K562 (cell line): ENCODE data around the gene ICAM2. TPM values are rescaled to one million over a fixed set of nuclear protein-coding genes. Genes with fewer than 3 reads are reported as not detected.
A peak's percentile ranks its signal among the peaks of the same experiment; 100 is the strongest.

Experiments used
- BCOR ChIP-seq: fragments of 450-650 bp; IDR thresholded peaks from 2 replicates; pipeline ENCODE4 v1.6.1; 2016
- CREM ChIP-seq: IDR thresholded peaks from 2 replicates; pipeline ENCODE4 v1.6.1; 2014; ENCODE audit warnings: antibody characterized with exemption, low read depth
- FOXM1 ChIP-seq, 2 experiments: fragments of 450-650 bp in 1 of 2; sonication (generic) in 1 of 2; formaldehyde crosslinking in 1 of 2; IDR thresholded peaks; 2 replicates each; pipeline versions ENCODE4 v1.6.1 to v1.9.0; 2017 to 2022; ENCODE audit warnings: low read depth in 2 of 2, mild to moderate bottlenecking in 2 of 2, missing genetic modification reagents in 1 of 2, moderate library complexity in 1 of 2
- KHSRP ChIP-seq: fragments of 450-650 bp; IDR thresholded peaks from 2 replicates; pipeline ENCODE4 v1.6.1; 2017
- KLF16 ChIP-seq: IDR thresholded peaks from 2 replicates; pipeline ENCODE4 v1.6.1; 2016; ENCODE audit warnings: antibody characterized with exemption
- MBD2 ChIP-seq: sonication (generic); IDR thresholded peaks from 2 replicates; pipeline ENCODE4 v1.6.1; 2016; ENCODE audit warnings: low read depth, borderline replicate concordance
- MCM7 ChIP-seq, 2 experiments: fragments of 450-650 bp; IDR thresholded peaks; 2 replicates each; pipeline ENCODE4 v1.6.1; 2016 to 2018
- MEF2D ChIP-seq: conservative IDR thresholded peaks from 2 replicates; pipeline ENCODE4 v1.6.1; 2016; ENCODE audit warnings: low read depth, missing genetic modification characterization, missing compliant biosample characterization
- MTA3 ChIP-seq: fragments of 450-650 bp; formaldehyde crosslinking; IDR thresholded peaks from 2 replicates; pipeline ENCODE4 v1.6.1; 2017; ENCODE audit warnings: mild to moderate bottlenecking, borderline replicate concordance
- NCOA1 ChIP-seq: fragments of 450-650 bp; IDR thresholded peaks from 2 replicates; pipeline ENCODE4 v1.6.1; 2016; ENCODE audit warnings: low read depth
- NFRKB ChIP-seq: fragments of 450-650 bp; IDR thresholded peaks from 2 replicates; pipeline ENCODE4 v1.6.1; 2016; ENCODE audit warnings: low read depth
- PML ChIP-seq: IDR thresholded peaks from 2 replicates; pipeline ENCODE4 v1.6.1; 2012; ENCODE audit warnings: low read length, inconsistent platforms
- RB1 ChIP-seq: fragments of 450-650 bp; IDR thresholded peaks from 2 replicates; pipeline ENCODE4 v1.6.1; 2017; ENCODE audit warnings: low read depth, mild to moderate bottlenecking
- SAP30 ChIP-seq: fragments of 200-600 bp; sonication (generic); IDR thresholded peaks from 2 replicates; pipeline ENCODE4 v1.6.1; 2012; ENCODE audit warnings: borderline replicate concordance, low read depth, mild to moderate bottlenecking, moderate library complexity, low read length, control low read depth, inconsistent platforms; ENCODE audit not compliant: insufficient read depth, poor library complexity, severe bottlenecking
- SUPT5H ChIP-seq: fragments of 450-650 bp; IDR thresholded peaks from 2 replicates; pipeline ENCODE4 v1.6.1; 2016
- TAL1 ChIP-seq: fragments of 450-650 bp; IDR thresholded peaks from 2 replicates; pipeline ENCODE4 v1.6.1; 2016; ENCODE audit warnings: mild to moderate bottlenecking
- TBL1XR1 ChIP-seq, 2 experiments: IDR thresholded peaks; 2 replicates each; pipeline ENCODE4 v1.6.1; 2012; ENCODE audit warnings: improper control_type of control experiment in 2 of 2, low read length in 2 of 2, mild to moderate bottlenecking in 1 of 2
- ZBED1 ChIP-seq: IDR thresholded peaks from 2 replicates; pipeline ENCODE4 v1.6.1; 2014
- ZEB2 ChIP-seq: fragments of 450-650 bp; IDR thresholded peaks from 2 replicates; pipeline ENCODE4 v1.6.1; 2016
- ZNF175 ChIP-seq: fragments of 200-800 bp; sonication (Bioruptor generic); IDR thresholded peaks from 2 replicates; pipeline ENCODE4 v1.6.1; 2016; ENCODE audit warnings: low read depth, mild to moderate bottlenecking, missing genetic modification characterization, missing compliant biosample characterization
- ZNF232 ChIP-seq: sonication (generic); formaldehyde crosslinking; IDR thresholded peaks from 2 replicates; pipeline ENCODE4 v1.8.0; 2022; ENCODE audit warnings: mild to moderate bottlenecking, missing genetic modification reagents
- ZNF263 ChIP-seq: sonication (generic); formaldehyde crosslinking; IDR thresholded peaks from 2 replicates; pipeline ENCODE4 v1.8.0; 2022; ENCODE audit warnings: mild to moderate bottlenecking, missing genetic modification reagents, borderline replicate concordance
- polyA plus RNA-seq, 8 experiments: library from polyadenylated mRNA; depleted of rRNA in 4 of 8; stranded (reverse) in 5 of 8; unstranded in 3 of 8; fragments of >200 nt; fragmentation: Nextera tagmentation in 2 of 8; fragmentation: Illumina TruSeq in 1 of 8; extraction: Ambion mirVana in 2 of 8; extraction: Trizol in 1 of 8; gene quantifications; 2 replicates each; pipeline versions ENCODE4 v1.2.1 to v1.2.3, GENCODE V29; 2011 to 2014; ENCODE audit warnings: inconsistent platforms in 1 of 8, missing spikeins in 1 of 8
- total RNA-seq, 7 experiments: library from RNA; depleted of rRNA in 6 of 7; stranded (reverse); fragments of >200 nt in 6 of 7; fragmentation: Illumina TruSeq in 2 of 7; extraction: Trizol in 2 of 7; gene quantifications; 2 replicates each; pipeline versions ENCODE4 v1.2.1 to v1.2.3, GENCODE V29; 2011 to 2021; ENCODE audit warnings: low replicate concordance in 1 of 7
- TF ChIP-seq, protein P1 (sequence below), 2 experiments: fragments of 150-350 bp in 1 of 2; IDR thresholded peaks; 2 replicates each; pipeline ENCODE4 v1.6.1; 2012 to 2016; ENCODE audit warnings: low read depth in 2 of 2, low read length in 2 of 2, mild to moderate bottlenecking in 1 of 2, moderate library complexity in 1 of 2
- TF ChIP-seq, protein P2 (sequence below), 2 experiments: fragments of 450-650 bp; IDR thresholded peaks; 2 replicates each; pipeline ENCODE4 v1.6.1; 2018; ENCODE audit warnings: mild to moderate bottlenecking in 2 of 2, low read depth in 1 of 2; ENCODE audit not compliant: partially characterized antibody in 2 of 2

The ICAM2 gene
- total and polyA plus RNA-seq, 9 of the 15 experiments (the other 6 are each of a cell fraction or from before 2014, with no cell fraction given): 37.9 to 89.4 (median 60.6) TPM

DNA sequence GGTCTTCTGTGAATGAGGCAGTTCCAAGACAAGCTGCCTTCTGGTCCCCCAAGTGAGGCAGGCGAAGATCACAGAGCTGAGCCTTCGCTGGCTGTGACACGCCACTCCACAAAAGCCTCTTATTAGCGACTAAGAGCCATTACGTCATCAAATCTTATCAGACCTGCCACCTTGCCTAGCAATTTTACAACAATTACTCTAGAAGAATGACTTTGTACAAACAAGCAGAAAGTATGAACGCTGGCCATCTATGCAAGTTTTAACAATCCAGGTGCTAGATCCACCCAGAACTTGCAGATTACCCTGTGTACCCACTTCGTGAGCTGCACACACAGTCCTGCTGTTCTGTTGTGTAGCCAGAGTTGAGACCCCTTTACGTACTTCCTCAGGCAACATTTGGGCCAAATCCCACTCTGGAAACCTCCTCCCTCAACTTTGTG is 3.8 kb upstream of the ICAM2 start (continued):
- peak; percentile 57; the same call in 1 of the 2 replicates for TF ChIP-seq ZNF263 (CRISPR knock-in tag)
- peak; percentile 66; the same call in 1 of the 2 replicates for TF ChIP-seq MBD2
- TF ChIP-seq, protein P1, sequence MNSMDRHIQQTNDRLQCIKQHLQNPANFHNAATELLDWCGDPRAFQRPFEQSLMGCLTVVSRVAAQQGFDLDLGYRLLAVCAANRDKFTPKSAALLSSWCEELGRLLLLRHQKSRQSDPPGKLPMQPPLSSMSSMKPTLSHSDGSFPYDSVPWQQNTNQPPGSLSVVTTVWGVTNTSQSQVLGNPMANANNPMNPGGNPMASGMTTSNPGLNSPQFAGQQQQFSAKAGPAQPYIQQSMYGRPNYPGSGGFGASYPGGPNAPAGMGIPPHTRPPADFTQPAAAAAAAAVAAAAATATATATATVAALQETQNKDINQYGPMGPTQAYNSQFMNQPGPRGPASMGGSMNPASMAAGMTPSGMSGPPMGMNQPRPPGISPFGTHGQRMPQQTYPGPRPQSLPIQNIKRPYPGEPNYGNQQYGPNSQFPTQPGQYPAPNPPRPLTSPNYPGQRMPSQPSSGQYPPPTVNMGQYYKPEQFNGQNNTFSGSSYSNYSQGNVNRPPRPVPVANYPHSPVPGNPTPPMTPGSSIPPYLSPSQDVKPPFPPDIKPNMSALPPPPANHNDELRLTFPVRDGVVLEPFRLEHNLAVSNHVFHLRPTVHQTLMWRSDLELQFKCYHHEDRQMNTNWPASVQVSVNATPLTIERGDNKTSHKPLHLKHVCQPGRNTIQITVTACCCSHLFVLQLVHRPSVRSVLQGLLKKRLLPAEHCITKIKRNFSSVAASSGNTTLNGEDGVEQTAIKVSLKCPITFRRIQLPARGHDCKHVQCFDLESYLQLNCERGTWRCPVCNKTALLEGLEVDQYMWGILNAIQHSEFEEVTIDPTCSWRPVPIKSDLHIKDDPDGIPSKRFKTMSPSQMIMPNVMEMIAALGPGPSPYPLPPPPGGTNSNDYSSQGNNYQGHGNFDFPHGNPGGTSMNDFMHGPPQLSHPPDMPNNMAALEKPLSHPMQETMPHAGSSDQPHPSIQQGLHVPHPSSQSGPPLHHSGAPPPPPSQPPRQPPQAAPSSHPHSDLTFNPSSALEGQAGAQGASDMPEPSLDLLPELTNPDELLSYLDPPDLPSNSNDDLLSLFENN (IDR thresholded peaks at IDR 0.05; ENCODE audit: low read depth in 2 of 2, low read length in 2 of 2): peak in 1 of 2 experiments; percentile 75; a peak in 1 of 4 replicates
- peak; percentile 67; the same call in 1 of the 2 replicates for TF ChIP-seq MEF2D (tag)
- peak; percentile 89 for TF ChIP-seq TAL1
- TF ChIP-seq ZBED1: no peak
- peak; percentile 82; the same call in 1 of the 2 replicates for TF ChIP-seq PML
- no peak for TF ChIP-seq SUPT5H
- TF ChIP-seq SAP30: no peak
- peak; percentile 96 for TF ChIP-seq CREM
- TF ChIP-seq TBL1XR1 (IDR thresholded peaks at IDR 0.05; ENCODE audit: low read length in 2 of 2): peak in 1 of 2 experiments; percentile 79; a peak in 2 of 4 replicates
- TF ChIP-seq NFRKB: peak; percentile 25; the same call in 1 of the 2 replicates
- no peak for TF ChIP-seq ZNF232 (CRISPR knock-in tag)
- TF ChIP-seq KHSRP: 0 out of 2 replicates have a peak, but pooled peaks have one; percentile 48
- peak; percentile 33; the same call in 1 of the 2 replicates for TF ChIP-seq RB1
- TF ChIP-seq MCM7 (IDR thresholded peaks at IDR 0.05): peak in 1 of 2 experiments; percentile 74; a peak in 1 of 4 replicates
- TF ChIP-seq FOXM1 (IDR thresholded peaks at IDR 0.05; ENCODE audit: low read depth): peak; percentile 59; the same call in 1 of the 2 replicates
- no peak for TF ChIP-seq FOXM1 (CRISPR knock-in tag; IDR thresholded peaks at IDR 0.05; ENCODE audit: low read depth)
- peak; percentile 49; the same call in 1 of the 2 replicates for TF ChIP-seq BCOR
- TF ChIP-seq, protein P2, sequence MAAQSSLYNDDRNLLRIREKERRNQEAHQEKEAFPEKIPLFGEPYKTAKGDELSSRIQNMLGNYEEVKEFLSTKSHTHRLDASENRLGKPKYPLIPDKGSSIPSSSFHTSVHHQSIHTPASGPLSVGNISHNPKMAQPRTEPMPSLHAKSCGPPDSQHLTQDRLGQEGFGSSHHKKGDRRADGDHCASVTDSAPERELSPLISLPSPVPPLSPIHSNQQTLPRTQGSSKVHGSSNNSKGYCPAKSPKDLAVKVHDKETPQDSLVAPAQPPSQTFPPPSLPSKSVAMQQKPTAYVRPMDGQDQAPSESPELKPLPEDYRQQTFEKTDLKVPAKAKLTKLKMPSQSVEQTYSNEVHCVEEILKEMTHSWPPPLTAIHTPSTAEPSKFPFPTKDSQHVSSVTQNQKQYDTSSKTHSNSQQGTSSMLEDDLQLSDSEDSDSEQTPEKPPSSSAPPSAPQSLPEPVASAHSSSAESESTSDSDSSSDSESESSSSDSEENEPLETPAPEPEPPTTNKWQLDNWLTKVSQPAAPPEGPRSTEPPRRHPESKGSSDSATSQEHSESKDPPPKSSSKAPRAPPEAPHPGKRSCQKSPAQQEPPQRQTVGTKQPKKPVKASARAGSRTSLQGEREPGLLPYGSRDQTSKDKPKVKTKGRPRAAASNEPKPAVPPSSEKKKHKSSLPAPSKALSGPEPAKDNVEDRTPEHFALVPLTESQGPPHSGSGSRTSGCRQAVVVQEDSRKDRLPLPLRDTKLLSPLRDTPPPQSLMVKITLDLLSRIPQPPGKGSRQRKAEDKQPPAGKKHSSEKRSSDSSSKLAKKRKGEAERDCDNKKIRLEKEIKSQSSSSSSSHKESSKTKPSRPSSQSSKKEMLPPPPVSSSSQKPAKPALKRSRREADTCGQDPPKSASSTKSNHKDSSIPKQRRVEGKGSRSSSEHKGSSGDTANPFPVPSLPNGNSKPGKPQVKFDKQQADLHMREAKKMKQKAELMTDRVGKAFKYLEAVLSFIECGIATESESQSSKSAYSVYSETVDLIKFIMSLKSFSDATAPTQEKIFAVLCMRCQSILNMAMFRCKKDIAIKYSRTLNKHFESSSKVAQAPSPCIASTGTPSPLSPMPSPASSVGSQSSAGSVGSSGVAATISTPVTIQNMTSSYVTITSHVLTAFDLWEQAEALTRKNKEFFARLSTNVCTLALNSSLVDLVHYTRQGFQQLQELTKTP (IDR thresholded peaks at IDR 0.05; ENCODE audit: low read depth in 1 of 2, partially characterized antibody in 2 of 2): peak in 1 of 2 experiments; percentile 53
- peak; percentile 80 for TF ChIP-seq ZEB2
- TF ChIP-seq MTA3: peak; percentile 71; the same call in 1 of the 2 replicates
- TF ChIP-seq NCOA1: 0 out of 2 replicates have a peak, but pooled peaks have one; percentile 53
- peak; percentile 94 for TF ChIP-seq ZNF175 (CRISPR knock-in tag)
- TF ChIP-seq KLF16: peak; percentile 56; the same call in 1 of the 2 replicates
